K562 (cell line): Measurements from ENCODE around the gene SLCO1A2. TPM values are rescaled to one million over a fixed set of nuclear protein-coding genes. Genes with fewer than 3 reads are reported as not detected.

Experiments
- ATAC-seq: fragments of 200-7000 bp; cut with Tn5 transposase; 3 replicates; pipeline ENCODE4 v1.9.1; 2020; ENCODE audit warnings: moderate library complexity
- BruUV-seq: library from RNA; stranded (reverse); fragments of 400-500 nt; replicated peaks from 2 replicates; lab custom pipeline; 2021; lab: Mats Ljungman, UMichigan
- CTCF ChIA-PET: fragments of 300-600 bp; formaldehyde crosslinking; extraction: SDS; loops from one replicate; lab custom pipeline; 2021; ENCODE audit warnings: low intra/inter-chr PET ratio; lab: Yijun Ruan, JAX
- POLR2A ChIA-PET: fragments of 300-600, 350-650 bp; sonication (Branson Sonifier 250); formaldehyde crosslinking; extraction: SDS; loops from one replicate; lab custom pipeline; 2021; ENCODE audit warnings: antibody characterized with exemption, inconsistent platforms; lab: Yijun Ruan, JAX
- DNase-seq, 4 experiments: peaks; one replicate each; pipeline versions ENCODE4 v3.0.0 to v3.0.0-alpha.2; 2011 to 2018; ENCODE audit warnings: low spot score in 3 of 4, mixed read lengths in 3 of 4; ENCODE audit errors: extremely low read depth in 1 of 4
- FAIRE-seq: peaks from 2 replicates; lab custom pipeline; 2011; peaks lifted over from hg19 to GRCh38; lab: Jason Lieb, UNC
- H2AFZ ChIP-seq: 2 replicates; pipeline ENCODE4 v1.6.0; 2011; ENCODE audit warnings: low read depth, low read length, control low read depth, inconsistent platforms
- H3K27ac ChIP-seq: fragments of 200-600 bp; 3 replicates; pipeline ENCODE4 v1.8.0; 2011; ENCODE audit warnings: low read depth, mild to moderate bottlenecking, control low read depth, inconsistent platforms, low read length, moderate library complexity, mixed read lengths; ENCODE audit errors: extremely low read depth
- H3K27me3 ChIP-seq, 2 experiments: fragments of 300-600 bp in 1 of 2; 2 replicates in 1 of 2; 3 replicates in 1 of 2; pipeline versions ENCODE4 v1.6.0 to v1.8.0; 2011; ENCODE audit warnings: inconsistent platforms in 2 of 2, low read length in 2 of 2, mild to moderate bottlenecking in 1 of 2, mixed read lengths in 1 of 2, moderate library complexity in 1 of 2; ENCODE audit not compliant: control insufficient read depth in 2 of 2, insufficient read depth in 2 of 2
- H3K36me3 ChIP-seq: fragments of 300-600 bp; 3 replicates; pipeline ENCODE4 v1.8.0; 2011; ENCODE audit warnings: mild to moderate bottlenecking, low read length, inconsistent platforms; ENCODE audit not compliant: control insufficient read depth, insufficient read depth
- H3K4me1 ChIP-seq, 2 experiments: fragments of 200-600 bp in 1 of 2; replicated peaks in 1 of 2; 2 replicates in 1 of 2; 3 replicates in 1 of 2; pipeline versions ENCODE4 v1.5.1 to v1.8.0; 2011; ENCODE audit warnings: inconsistent platforms in 2 of 2, low read length in 2 of 2, mild to moderate bottlenecking in 1 of 2, mixed read lengths in 1 of 2, moderate library complexity in 1 of 2; ENCODE audit not compliant: control insufficient read depth in 2 of 2, insufficient read depth in 2 of 2
- H3K4me2 ChIP-seq: 2 replicates; pipeline ENCODE4 v1.6.1; 2011; ENCODE audit warnings: low read length, control low read depth, inconsistent platforms, mixed read lengths; ENCODE audit not compliant: insufficient read depth
- H3K4me3 ChIP-seq: fragments of 200-600 bp; sonication (generic), shearing (Covaris generic); 2 replicates; pipeline ENCODE4 v1.5.1; 2016; ENCODE audit warnings: control low read depth, inconsistent platforms
- H3K79me2 ChIP-seq: fragments of 200-600 bp; 3 replicates; pipeline ENCODE4 v1.8.0; 2011; ENCODE audit warnings: low read length, inconsistent platforms; ENCODE audit not compliant: control insufficient read depth, insufficient read depth
- H3K9ac ChIP-seq, 2 experiments: 2 replicates each; pipeline versions ENCODE4 v1.6.0 to v1.6.1; 2011; ENCODE audit warnings: low read depth in 2 of 2, low read length in 2 of 2, control low read depth in 1 of 2, inconsistent platforms in 1 of 2, mild to moderate bottlenecking in 1 of 2, mixed read lengths in 1 of 2; ENCODE audit not compliant: insufficient read depth in 1 of 2
- H3K9me1 ChIP-seq: one replicate; pipeline ENCODE4 v1.6.0; 2011; ENCODE audit warnings: inconsistent platforms, mild to moderate bottlenecking, low read length, moderate library complexity; ENCODE audit not compliant: control insufficient read depth, insufficient read depth
- H3K9me3 ChIP-seq: replicated peaks from 2 replicates; pipeline ENCODE4 v1.5.1; 2011; ENCODE audit warnings: low read depth, low read length, inconsistent platforms; ENCODE audit not compliant: control insufficient read depth, insufficient read depth
- H4K20me1 ChIP-seq: replicated peaks from 2 replicates; pipeline ENCODE4 v1.6.1; 2011; ENCODE audit warnings: low read length, inconsistent platforms, mixed read lengths; ENCODE audit not compliant: control insufficient read depth, insufficient read depth
- BDP1 ChIP-seq: IDR thresholded peaks from 3 replicates; pipeline ENCODE4 v1.6.1; 2011; ENCODE audit not compliant: insufficient read length, insufficient read depth
- NR1H2 ChIP-seq: sonication (generic); formaldehyde crosslinking; IDR thresholded peaks from 2 replicates; pipeline ENCODE4 v1.4.0; 2020; ENCODE audit warnings: mild to moderate bottlenecking, missing genetic modification reagents
- TSHZ1 ChIP-seq: fragments of 250-450 bp; sonication (Bioruptor Pico); IDR thresholded peaks from 2 replicates; pipeline ENCODE4 v1.4.0; 2020; ENCODE audit warnings: mild to moderate bottlenecking, moderate library complexity
- WGBS: fragments of 100-300 bp; shearing (Covaris generic); methylation state at CpG from one replicate; pipeline ENCODE4 v1.1.6; 2016; ENCODE audit warnings: low coverage, mixed read lengths; ENCODE audit not compliant: insufficient coverage; ENCODE audit errors: missing lambda C conversion rate; 5-methylcytosine and 5-hydroxymethylcytosine counted together
- in situ Hi-C: fragments of 300-500 bp; cut with MboI; formaldehyde crosslinking; loops from 4 replicates; pipeline ENCODE4 v1.15.0; 2018; ENCODE audit warnings: inconsistent platforms, mixed read lengths
- intact Hi-C: fragments of 100-400 bp; cut with micrococcal nuclease; formaldehyde crosslinking; loops from 2 replicates; pipeline ENCODE4 v1.14.2; 2022
- polyA plus RNA-seq, 8 experiments: library from polyadenylated mRNA; depleted of rRNA in 4 of 8; stranded (reverse) in 5 of 8; unstranded in 3 of 8; fragments of >200 nt; fragmentation: Nextera tagmentation in 2 of 8; fragmentation: Illumina TruSeq in 1 of 8; extraction: Ambion mirVana in 2 of 8; extraction: Trizol in 1 of 8; gene quantifications; 2 replicates each; pipeline versions ENCODE4 v1.2.1 to v1.2.3, GENCODE V29; 2011 to 2014; ENCODE audit warnings: inconsistent platforms in 1 of 8, missing spikeins in 1 of 8
- total RNA-seq, 7 experiments: library from RNA; depleted of rRNA in 6 of 7; stranded (reverse); fragments of >200 nt in 6 of 7; fragmentation: Illumina TruSeq in 2 of 7; extraction: Trizol in 2 of 7; gene quantifications; 2 replicates each; pipeline versions ENCODE4 v1.2.1 to v1.2.3, GENCODE V29; 2011 to 2021; ENCODE audit warnings: low replicate concordance in 1 of 7

Gene SLCO1A2
- total and polyA plus RNA-seq, 9 of the 15 experiments (the other 6 are each of a cell fraction or from before 2014, with no cell fraction given), result 1.2 to 4.4 (median 2.6) TPM

- Histone ChIP-seq H3K79me2 (no peaks in the 10 kb centered on the region), H3K9ac (no peak overlapping the region), H3K9me1 (no peaks in the 10 kb centered on the region), H3K27ac (no peak overlapping the region), H3K27me3 (no peaks in the 10 kb centered on the region), H3K36me3 (no peaks in the 10 kb centered on the region), H3K4me3 (no peak overlapping the region), H3K4me2 (no peak overlapping the region), H3K4me1 (no peaks in the 10 kb centered on the region), H4K20me1 (no peaks in the 10 kb centered on the region), H2AFZ (no peak overlapping the region), H3K9me3 (no peaks in the 10 kb centered on the region)
- CTCF ChIA-PET, result no interaction called here
- intact Hi-C loops, result no loop called here
- no peak for DNase-seq
- no peak for TF ChIP-seq NR1H2
- TF ChIP-seq BDP1, result no peak
- TF ChIP-seq TSHZ1 (CRISPR knock-in tag), result no peak
- ATAC-seq, result no peak
- no peak for FAIRE-seq
- POLR2A ChIA-PET, result no interaction called here
- in situ Hi-C loops, result no loop called here
- BruUV-seq, result no TSS peak
- WGBS, result 14% methylated on average over 4 of the region's 5 CpGs
These were observed 82.6 kb downstream of the SLCO1A2 start for GRCh38 chr12:21252070-21252469.
